DMS53 treated with DMSO at 0.1 percent for 48 hours (cell line): ENCODE results near the gene SRD5A1.

ENCODE experiments used
- DNase-seq: peaks from one replicate; lab custom pipeline; 2025; ENCODE audit not compliant: unreplicated experiment; lab: John Stamatoyannopoulos, UW

Gene SRD5A1

DNA sequence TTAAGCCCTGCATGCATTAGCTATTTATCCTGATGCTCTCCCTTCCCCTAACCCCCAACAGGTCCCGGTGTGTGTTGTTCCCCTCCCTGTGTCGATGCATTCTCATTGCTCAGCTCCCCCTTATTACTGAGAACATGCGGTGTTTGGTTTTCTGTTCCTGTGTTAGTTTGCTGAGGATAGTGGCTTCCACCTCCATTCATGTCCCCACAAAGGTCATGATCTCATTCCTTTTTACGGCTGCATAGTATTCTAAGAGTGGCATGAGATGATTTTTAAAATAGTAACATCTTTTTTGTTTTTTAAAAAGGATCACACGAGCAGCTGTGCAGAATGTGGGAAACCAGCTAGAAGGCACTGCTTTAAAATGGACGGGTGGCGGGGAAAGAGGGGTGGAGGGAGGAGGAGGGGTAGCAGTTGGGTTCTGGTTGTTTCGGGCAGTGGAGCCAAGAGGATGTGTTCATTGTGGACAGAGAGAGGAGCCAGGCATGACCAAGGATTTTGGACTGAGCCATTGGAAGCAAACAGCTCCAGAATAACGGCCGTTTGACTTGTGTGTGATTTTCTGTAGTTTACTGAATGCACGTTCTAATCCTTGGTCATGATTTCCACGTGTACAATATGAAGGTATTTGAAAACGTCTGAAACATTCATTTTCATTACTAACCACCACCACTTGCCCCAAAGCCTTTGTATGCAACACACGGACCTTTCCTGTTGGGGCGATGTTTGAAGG lies 78.3 kb downstream of the SRD5A1 start:
- no peak for DNase-seq

DNA sequence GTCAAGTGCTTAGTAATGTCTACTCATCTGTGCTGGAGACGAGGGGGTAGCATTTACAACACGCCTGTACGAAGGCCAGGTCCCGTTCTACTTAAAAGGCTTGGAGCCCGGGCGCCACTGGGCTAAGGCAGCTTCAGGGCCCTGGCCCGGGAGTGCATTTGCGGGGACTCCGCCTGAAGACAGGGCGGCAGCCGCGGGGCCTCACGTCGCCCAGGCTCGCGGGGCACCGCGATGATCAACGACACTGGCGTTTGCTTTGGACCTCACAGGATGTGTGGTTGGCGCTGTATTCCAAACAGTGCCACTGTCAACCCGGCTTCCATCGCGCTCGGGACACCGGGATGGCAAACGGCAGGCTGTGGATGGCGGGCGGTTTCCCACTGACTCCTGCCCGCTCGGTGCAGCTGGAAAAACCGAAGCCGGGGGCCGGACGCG lies 78.9 kb downstream of the SRD5A1 start:
- DNase-seq: peak; percentile 69

DNA sequence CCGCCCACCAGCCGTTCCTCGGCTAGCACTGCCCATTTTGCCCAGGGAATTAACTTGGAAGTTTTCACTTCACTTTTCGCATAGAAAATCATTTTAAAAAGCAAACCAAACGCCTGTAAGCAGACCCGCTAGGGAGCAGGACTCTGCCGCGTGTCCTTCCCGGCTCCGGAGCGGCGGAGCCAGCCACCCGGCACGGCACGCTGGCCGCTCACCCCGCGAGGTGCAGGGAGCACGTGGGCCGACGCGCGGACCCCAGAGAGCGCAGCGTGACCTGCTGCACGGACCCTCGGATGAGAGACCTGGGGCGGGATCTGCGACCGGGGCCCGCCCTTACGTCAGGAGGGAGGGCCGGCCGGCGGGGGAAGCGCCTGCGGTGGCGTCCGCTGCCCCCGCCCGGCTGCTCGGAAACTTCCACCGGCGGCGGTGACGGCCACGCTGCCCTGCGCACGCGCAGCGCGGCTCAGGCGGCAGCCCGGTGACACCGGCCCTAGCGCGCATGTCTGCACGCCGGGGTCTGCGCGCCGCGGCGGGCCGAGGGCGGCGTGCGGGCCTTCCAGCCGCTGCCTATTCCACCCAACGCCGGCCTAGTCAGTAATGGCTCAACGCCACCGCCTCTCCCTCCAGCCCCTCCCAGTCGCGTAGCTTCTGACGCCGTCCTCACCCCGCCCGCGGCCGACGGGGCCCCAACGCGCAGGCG lies 79.5 kb downstream of the SRD5A1 start:
- DNase-seq: peak; percentile 98

DNA sequence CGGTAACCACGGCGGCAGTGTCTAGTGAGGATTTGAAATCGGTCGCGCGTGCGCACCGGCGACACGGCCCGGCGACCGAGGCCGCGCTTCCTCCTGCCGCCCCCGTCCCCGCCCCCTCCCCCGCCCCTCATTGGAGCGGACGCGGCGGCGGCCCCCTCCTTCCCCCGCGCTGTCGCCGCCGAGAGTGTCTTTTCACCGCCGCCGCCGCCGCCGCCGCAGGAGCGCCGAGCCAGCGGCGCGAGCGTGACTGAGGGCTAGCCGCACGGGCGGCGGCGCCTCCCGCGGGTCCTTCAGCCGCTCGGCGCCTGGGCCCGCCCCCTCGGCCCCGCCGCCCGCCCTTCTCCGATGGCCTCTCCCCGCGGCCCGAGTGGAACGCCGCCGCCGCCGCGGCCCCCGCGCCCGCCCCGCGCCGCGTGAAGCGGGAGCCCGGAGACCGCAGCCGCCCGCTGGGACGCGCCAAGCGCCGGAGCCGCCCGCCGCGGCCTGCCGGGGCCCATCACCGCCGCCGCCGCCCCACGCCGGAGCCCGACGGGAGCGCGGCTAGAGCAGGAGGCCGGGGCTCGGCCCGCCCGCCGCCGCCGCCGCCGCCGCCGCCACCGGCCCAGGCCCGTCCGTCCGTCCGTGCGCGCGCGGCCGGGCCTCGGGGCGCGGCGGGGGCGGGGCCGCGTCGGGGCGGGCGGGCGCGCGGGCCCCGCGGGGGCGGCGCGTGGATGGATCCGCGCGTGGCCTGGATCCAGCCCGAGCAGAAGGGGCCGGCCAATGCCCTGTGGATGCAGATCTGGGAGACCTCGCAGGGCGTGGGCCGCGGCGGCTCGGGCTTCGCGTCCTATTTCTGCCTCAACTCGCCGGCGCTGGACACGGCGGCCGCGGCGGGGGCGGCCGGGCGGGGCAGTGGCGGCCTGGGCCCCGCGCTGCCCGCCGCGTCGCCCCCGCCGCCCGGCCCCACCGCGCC lies 80.3 kb downstream of the SRD5A1 start, which contains the start of gene TENT4A:
TENT4A (plus strand) TSS at position 159 of the 952 bp plus-strand sequence; CDS start at position 711, 552 bp downstream.
- no peak for DNase-seq

DNA sequence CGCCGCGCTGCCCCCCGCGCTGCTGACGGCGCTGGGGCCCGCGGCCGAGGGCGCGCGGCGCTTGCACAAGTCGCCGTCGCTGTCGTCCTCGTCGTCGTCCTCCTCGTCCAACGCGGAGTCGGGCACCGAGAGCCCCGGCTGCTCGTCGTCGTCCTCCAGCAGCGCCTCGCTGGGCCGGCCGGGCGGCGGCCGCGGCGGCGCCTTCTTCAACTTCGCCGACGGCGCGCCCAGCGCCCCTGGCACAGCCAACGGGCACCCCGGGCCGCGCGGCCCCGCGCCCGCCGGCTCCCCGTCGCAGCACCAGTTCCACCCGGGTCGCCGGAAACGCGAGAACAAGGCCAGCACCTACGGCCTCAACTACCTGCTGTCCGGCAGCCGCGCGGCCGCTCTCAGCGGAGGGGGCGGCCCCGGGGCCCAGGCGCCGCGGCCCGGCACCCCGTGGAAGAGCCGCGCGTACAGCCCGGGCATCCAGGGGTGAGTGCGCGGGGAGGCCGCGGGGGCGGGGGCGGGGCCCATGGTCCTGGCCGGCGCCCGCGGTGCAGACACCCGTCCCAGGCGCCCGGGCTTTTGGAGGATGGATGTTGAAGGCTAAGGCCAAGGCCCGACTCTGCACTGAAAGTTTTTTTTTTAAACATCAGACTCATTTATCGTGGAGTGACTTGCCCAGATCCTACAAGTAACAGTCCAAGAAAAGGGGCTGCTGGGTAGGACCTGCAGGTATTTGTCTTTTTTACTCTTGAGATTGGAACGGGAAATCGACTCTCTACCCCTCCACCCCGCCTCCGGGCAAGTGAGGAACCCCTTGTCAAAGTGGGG lies 81.2 kb downstream of the SRD5A1 start:
- DNase-seq: no peak

DNA sequence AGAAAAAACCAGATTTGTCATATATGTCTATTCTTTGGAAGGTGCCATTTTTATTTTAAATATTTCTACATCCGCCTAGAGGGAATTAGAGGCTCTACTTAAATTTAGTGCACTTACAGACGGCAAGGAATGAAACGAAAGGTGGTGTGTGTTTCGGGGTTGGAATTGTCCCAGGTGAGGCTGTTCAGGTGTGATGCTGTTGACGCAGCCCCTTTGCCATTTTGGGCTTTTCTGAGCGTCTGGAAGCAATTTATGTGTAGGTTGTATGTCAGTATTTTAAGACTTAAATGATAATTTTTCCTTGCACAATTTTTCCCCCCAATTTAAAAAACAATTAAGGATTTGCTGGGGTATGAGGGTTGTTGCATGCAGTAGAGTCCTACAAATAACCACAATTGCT lies 82.0 kb downstream of the SRD5A1 start:
- DNase-seq: no peak

DNA sequence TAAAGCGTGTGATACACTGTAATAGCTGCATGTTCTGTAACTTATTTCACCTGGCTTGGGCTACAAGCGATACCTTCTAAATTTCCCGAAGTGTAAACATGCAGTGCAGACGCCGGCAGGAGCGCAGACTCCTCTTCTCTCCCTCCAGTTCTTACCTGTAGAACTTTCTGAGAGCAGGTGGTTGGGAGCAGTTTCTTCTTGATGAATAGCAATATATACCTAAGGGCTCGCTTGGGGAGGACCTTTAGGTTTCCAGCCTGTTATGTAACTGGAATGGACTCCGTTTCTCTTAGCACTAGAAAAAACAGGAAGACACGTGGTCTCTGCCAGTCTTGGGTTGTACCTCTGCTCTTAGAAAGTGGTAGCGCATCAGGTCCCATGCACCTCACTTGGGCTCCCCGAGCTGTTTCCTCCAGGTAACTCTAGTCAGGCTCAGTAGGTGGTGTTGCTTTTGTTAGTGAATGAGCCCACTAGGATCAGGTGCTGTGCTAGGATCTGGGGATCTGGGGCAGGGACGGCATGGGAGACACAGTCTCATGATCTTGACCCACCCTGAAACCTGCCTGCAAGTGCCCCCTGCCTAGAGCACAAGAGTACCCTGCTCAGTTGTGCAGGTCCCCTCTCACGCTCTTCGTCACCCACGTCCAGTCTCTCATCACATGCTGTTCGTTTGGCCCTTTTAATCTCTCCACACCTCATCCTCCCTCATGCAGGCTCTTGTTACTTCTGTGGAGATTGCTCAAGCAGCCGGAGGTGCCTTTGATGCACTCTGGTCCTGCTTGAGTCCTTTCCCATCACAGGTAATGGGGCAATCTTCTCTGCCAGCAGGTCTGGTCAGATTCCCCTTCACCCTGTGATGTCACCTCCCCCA lies 82.8 kb downstream of the SRD5A1 start:
- DNase-seq: no peak

DNA sequence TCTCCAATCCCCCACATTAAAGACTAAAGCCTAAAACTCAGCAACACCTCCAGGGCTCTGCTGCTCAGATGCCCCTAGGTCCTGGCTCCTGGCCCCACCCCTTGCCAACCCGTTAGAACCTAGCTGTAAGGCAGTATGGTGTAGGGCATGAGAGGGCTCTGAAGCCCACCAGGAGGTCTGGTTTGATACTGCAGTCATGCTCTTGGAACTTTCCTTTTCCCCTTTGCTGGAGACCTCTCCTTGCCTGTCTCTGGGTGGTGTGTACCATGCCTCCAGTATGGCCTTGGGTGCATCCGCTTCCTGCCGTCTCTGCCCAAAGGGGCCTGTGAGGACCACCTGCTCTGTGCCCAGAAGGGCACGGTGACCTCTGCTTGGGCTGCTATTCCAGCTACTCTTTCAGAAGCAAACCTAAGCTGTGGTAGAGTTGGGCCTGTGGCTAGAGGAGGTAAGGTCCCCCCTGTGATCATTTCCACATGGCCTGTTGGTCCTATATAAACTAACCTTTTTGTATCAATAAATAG lies 83.4 kb downstream of the SRD5A1 start:
- no peak for DNase-seq

DNA sequence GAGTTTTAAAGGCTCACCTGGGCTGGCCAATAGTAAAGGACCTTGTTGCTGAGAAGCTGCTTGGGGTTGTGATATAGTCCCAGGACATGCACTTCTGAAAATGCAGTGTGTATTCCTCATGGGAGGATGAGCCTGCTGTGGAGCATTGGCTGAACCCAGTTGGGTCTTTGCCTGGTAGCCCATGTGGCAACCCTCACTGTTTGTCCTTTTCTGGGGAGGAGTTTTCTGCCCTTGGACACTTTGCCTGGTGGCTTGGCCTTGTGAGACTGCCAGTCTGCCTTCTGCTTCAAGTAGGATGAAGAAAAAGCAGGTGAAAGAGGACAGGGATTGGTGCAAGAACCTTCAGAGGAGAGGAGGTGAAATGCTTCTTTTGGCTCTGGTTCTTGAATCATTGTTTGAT lies 84.0 kb downstream of the SRD5A1 start:
- DNase-seq: no peak

DNA sequence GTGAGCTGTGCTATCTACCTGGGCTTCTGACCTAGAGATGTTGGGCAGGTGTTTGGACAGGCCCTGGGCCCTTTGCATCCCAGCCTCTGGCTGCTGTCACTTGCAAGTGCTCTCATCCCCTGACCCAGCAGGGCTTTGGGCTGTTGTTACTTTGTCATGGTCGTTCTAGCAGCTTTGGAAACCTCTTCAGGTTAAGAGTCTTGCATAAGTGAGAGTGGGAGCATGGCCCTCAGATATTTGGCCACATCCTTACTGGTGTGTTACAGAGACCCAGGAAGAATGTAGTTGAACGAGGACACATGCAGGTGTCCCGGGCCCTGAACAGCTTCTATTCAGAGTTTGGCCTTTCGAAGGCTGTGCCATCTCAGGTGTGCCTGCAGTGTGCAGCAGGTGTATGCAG lies 84.4 kb downstream of the SRD5A1 start:
- no peak for DNase-seq

DNA sequence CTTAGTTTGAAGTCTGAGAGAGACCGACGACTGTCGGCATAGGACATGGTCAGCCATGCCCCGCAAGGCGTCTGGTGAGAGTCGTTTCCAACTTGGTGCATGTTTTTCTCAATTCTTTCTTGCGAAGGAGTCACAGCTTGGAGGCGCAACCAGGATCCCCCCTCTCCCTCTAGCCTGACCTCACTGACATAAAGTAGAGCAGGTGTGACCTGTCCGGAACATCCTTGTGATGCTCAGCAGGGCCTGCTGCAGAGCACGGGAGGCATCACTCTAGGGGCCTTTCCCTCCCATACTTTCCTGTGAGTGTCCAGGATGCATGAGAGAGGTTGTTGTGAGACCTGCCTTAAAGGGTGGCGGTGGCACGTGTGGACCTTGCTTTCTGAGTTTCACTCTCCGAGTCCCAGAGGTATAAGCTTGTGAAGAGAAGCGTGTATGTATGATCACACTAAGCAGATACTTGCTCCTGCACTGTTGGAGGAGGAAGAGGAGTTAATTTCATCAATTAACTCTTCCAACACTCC lies 85.0 kb downstream of the SRD5A1 start:
- no peak for DNase-seq

DNA sequence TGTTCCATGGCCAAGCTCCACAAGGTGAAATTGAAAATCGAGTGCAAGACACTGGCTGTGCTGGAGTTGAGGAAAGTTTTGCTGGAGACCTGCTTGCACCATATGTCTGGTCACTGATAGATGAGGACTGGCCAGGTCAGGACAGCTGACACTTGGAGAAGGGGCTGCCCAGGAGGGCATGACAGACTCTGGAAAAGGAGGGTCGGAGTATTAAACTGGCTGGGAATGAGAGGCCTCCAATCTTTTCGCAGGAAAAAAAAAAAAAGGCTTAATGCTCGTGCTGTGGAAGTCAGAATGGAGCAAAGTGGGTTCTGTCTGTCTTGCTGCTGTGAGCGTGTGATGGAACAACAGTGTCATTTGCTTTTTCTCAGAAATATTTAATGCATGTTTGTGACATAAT lies 85.5 kb downstream of the SRD5A1 start:
- DNase-seq: no peak

DNA sequence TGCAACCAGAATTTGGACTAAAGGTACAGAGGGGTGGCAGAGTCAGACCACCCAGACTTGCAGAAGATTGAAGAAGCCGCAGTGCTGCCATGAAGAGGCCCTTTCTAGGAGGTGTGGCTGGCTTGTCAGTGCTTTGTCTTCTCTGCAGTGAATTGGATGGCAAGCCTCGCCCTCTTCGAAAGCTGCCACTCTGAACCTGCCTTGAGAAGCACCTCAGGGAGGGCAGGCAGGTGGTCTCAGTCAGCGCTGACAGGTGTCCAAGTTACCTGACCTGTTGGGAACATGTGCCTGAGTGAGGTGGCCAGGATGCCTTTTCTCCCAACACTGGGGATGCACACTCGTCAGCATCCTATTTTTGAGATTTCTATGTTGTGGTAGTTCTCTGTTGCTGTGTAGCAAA lies 86.2 kb downstream of the SRD5A1 start:
- no peak for DNase-seq

DNA sequence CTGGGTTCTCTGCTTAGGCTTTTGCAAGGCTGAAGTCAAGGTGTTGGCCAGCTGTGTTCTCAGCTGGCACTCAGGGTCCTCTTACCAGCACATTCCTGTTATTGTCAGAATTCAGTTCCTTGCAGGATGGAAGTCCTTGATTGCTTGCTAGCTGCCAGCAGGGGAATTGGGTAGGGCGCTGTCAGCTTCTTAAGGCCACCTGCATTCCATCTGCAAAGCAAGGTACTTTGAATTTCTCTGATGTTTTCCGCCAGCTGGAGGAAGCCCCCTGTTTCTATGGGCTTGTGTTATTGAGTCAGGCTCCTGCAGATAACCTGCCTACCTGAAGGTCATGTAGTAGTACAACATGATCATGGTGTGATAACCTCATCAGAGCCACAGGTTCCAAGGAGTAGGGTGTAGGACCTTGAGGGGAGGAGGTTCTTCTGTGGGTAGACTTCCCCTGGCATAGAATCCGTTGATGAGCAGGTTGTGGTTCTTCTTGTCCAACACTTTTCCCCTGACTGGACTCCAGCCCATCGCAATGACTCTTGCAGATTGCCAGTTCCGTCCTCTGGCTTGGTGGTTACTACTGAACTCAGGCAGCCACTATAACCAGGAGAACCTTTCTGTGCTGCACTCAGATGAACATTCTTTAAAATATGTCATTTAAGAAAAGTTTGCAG lies 86.8 kb downstream of the SRD5A1 start:
- no peak for DNase-seq

DNA sequence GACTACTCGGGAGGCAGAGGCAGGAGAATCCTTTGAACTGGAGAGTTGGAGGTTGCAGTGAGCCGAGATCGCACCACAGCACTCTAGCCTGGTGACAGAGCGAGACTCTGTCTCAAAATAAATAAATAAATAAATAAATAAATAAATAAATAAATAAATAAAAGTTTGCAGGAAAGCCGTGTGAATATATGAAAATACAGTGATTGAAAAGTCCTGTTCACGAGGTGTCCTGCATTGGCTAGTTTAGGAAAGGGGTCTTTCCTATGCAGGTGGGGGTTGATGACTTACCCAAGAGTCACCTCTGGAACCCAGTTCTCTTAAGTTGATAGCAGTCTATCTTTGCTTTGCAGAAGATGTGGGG lies 87.3 kb downstream of the SRD5A1 start:
- no peak for DNase-seq

DNA sequence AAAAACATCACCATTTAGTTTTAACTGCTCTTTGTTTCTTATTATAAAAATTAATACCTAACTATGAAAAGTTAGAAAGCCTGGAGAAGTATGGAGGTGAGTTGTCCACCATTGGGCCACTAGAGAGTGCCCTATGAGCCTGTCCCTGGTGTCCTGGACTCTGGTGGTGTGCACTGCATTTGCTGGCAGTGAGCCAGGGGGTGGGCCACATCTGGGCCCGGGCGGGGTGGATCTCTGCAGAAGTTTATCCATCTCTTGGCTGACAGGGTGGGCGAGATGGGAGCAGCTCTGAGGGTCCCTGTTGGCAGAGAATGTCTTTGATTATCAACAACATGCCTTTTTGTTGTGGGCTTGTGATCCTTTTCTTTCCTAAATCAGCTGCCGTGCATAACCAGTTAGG lies 88.2 kb downstream of the SRD5A1 start:
- no peak for DNase-seq

DNA sequence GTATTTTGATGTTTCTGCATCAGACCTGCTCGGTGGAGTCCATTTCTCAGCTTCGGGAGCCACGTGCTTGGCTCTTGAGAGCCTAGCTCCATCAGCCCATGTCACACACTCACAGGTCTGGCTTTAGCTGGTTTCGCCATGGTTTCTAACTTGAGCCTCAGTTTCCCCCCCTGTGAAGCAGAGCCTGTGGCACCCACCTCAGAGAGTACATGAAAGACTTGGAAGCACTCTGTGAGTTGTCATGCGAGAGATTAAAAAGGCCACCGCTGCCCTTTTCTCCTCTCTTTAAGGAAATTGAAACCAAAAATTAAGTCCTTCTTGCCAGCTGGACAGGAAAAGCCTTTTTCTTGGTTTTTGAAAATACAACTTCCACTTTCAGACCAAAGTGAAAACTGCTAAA lies 88.8 kb downstream of the SRD5A1 start:
- DNase-seq: no peak

DNA sequence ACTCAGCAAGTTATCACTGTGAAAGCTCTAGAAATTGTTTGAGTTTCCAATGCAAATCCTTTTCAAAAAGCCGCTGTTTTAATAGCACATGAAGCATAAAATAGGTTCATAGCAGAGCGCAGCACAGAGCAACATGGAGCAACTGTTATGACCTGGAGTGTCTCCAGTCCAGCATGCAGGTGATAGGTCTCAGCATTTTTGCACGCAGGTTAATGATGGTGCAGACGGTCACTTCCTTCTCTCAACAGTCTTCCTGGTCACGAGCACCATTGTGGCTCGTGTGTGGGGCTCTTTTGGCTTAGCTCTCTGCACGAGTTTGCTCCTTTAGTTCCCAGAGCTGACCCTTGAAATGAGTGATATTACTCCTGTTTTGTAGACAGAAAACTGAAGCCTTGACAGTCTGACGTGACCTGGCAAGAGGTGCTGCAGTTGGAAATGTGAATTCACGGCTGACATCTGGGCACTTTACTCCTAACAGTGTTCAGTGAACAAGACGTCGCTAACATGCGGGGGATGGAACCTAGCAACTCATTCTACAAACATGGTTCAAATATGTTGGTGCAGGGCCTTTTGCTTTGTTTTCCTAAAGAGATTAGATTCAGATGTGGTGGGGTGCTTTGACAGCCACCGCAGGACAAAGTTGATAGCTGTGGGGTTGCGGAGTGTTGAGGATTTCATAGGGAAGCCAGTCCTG lies 90.0 kb downstream of the SRD5A1 start:
- DNase-seq: no peak
